GM18519 (cell line): ENCODE data around the gene IL12RB1.

Source experiments
- ATAC-seq: cut with Tn5 transposase; IDR thresholded peaks from one replicate; pipeline ENCODE4 v1.9.1; 2021; ENCODE audit warnings: mild to moderate bottlenecking, moderate library complexity; ENCODE audit not compliant: unreplicated experiment, low FRiP score

The IL12RB1 gene

DNA sequence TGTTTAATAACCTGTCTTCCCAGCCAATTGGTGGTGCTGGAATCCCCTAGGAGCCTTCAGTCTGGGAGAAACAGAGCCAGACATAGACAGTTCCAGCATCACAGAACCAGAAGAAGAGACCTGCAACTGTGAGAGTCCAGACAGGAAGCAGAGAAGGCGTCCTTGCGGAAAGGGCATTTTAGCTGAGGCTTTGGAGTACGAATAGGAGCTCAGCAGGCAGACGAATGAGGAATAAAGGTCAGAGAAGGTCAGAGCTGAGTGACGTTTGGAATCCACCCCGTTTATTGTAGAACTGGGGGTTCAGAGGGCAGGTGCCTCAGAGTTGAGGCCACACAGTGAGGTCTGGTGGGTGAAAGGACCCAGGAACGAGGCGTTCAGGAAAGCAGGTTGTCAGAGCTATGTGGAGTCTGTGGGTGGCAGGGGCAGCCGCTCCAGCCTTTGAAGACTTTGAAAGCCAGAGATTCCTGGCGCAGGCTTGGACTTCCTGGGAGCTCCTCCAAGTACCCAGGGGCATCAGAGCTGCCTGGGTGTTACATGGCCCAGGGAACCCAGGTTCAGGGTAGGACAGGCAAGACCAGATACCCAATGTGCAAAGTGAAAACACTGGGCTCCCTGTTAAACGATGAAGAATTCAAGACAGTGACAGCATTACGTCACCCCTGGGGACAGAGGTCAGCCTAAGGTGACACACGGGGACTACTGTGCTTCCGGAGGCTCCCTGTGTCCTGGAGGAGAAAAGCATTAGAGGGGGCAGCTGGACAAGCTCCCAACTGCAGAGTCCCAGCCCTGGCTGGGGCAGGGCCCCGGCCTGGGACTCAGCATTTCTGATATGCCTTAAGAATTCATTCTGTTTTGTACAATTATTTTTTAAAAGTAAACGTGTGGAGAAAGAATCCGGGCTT is 73.3 kb downstream of the IL12RB1 start:
- ATAC-seq = no peak

- ATAC-seq = no peak
Measured at GRCh38 chr19:18010149-18010548, 76.6 kb downstream of the IL12RB1 start.

- no peak for ATAC-seq
Measured at GRCh38 chr19:18009412-18010066, 77.2 kb downstream of the IL12RB1 start.
